Activated CD4-positive, alpha-beta memory T cell treated with anti-CD3 and anti-CD28 coated beads for 36 hours (primary cell): ENCODE measurements around the gene SLC24A3. TPM values are rescaled to one million over a fixed set of nuclear protein-coding genes. Genes with fewer than 3 reads are reported as not detected.

ENCODE experiments used
- CTCF ChIA-PET: fragments of 350-600 bp; sonication (Branson Sonifier 250); formaldehyde crosslinking; loops from one replicate; lab custom pipeline; 2021; ENCODE audit warnings: antibody characterized with exemption, inconsistent platforms; lab: Charles Lee
- POLR2A ChIA-PET: fragments of 350-600 bp; sonication (Branson Sonifier 250); formaldehyde crosslinking; loops from one replicate; lab custom pipeline; 2021; ENCODE audit warnings: antibody characterized with exemption; lab: Charles Lee
- DNase-seq: peaks from one replicate; pipeline ENCODE4 v3.0.0-alpha.2; 2020
- H3K27ac Mint-ChIP-seq: one replicate; pipeline ENCODE4 v1.8.0; 2021; ENCODE audit warnings: mixed read lengths
- H3K27me3 Mint-ChIP-seq: one replicate; pipeline ENCODE4 v1.8.0; 2021; ENCODE audit warnings: mixed read lengths
- H3K36me3 Mint-ChIP-seq: one replicate; pipeline ENCODE4 v1.8.0; 2021; ENCODE audit warnings: mixed read lengths
- H3K4me1 Mint-ChIP-seq: one replicate; pipeline ENCODE4 v1.8.0; 2021; ENCODE audit warnings: low read depth, mixed read lengths
- H3K4me3 Mint-ChIP-seq: one replicate; pipeline ENCODE4 v1.8.0; 2021; ENCODE audit warnings: mild to moderate bottlenecking, mixed read lengths
- H3K9me3 Mint-ChIP-seq: one replicate; pipeline ENCODE4 v1.8.0; 2021; ENCODE audit warnings: mixed read lengths
- intact Hi-C: fragments of 100-400 bp; cut with micrococcal nuclease; formaldehyde crosslinking; loops from one replicate; pipeline ENCODE4 v1.15.1; 2023
- total RNA-seq, 2 experiments: library from RNA; stranded (reverse); gene quantifications; one replicate each; pipeline ENCODE4 v1.2.3, GENCODE V29; 2021

SLC24A3 gene
- total RNA-seq, 2 experiments from 2014 or later: not detected

- intact Hi-C loops: no loop called here
- Mint-ChIP-seq H3K27ac (no peak overlapping the region), H3K4me1 (no peaks in the 10 kb centered on the region), H3K27me3 (no peaks in the 10 kb centered on the region), H3K9me3 (no peaks in the 10 kb centered on the region), H3K4me3 (no peak overlapping the region), H3K36me3 (no peaks in the 10 kb centered on the region)
- no peak for DNase-seq
- ChIA-PET CTCF (no interaction called here), POLR2A (no interaction called here)
These were observed 241.0 kb downstream of the SLC24A3 start for GRCh38 chr20:19453410-19453809.

- Mint-ChIP-seq H3K36me3 (no peaks in the 10 kb centered on the region), H3K4me3 (no peak overlapping the region), H3K9me3 (no peaks in the 10 kb centered on the region), H3K4me1 (no peaks in the 10 kb centered on the region), H3K27me3 (no peaks in the 10 kb centered on the region), H3K27ac (no peak overlapping the region)
- intact Hi-C loops: no loop called here
- POLR2A ChIA-PET: no interaction called here
- CTCF ChIA-PET: no interaction called here
- no peak for DNase-seq
These were observed 241.4 kb downstream of the SLC24A3 start for GRCh38 chr20:19453862-19454261.

GRCh38 chr20:19456595-19457395 is 244.4 kb downstream of the SLC24A3 start:
- no peak for DNase-seq
- intact Hi-C loops: no loop called here
- POLR2A ChIA-PET: no interaction called here
- no peaks in the 10 kb centered on the region for H3K4me1 Mint-ChIP-seq
- H3K27ac Mint-ChIP-seq: no peak overlapping the region
- CTCF ChIA-PET: no interaction called here
- no peaks in the 10 kb centered on the region for H3K27me3 Mint-ChIP-seq
- H3K36me3 Mint-ChIP-seq: no peaks in the 10 kb centered on the region
- no peaks in the 10 kb centered on the region for H3K9me3 Mint-ChIP-seq
- H3K4me3 Mint-ChIP-seq: no peak overlapping the region

- H3K36me3 Mint-ChIP-seq: no peaks in the 10 kb centered on the region
- ChIA-PET CTCF (no interaction called here), POLR2A (no interaction called here)
- H3K9me3 Mint-ChIP-seq: no peaks in the 10 kb centered on the region
- H3K4me3 Mint-ChIP-seq: no peak overlapping the region
- H3K4me1 Mint-ChIP-seq: no peaks in the 10 kb centered on the region
- no peaks in the 10 kb centered on the region for H3K27me3 Mint-ChIP-seq
- H3K27ac Mint-ChIP-seq: no peak overlapping the region
- intact Hi-C loops: no loop called here
- no peak for DNase-seq
These were observed 245.2 kb downstream of the SLC24A3 start for GRCh38 chr20:19457611-19458010.

GRCh38 chr20:19460386-19460785 is 247.9 kb downstream of the SLC24A3 start:
- no peaks in the 10 kb centered on the region for H3K4me1 Mint-ChIP-seq
- H3K9me3 Mint-ChIP-seq: no peaks in the 10 kb centered on the region
- intact Hi-C loops: no loop called here
- H3K4me3 Mint-ChIP-seq: no peak overlapping the region
- H3K27me3 Mint-ChIP-seq: no peaks in the 10 kb centered on the region
- no peaks in the 10 kb centered on the region for H3K36me3 Mint-ChIP-seq
- H3K27ac Mint-ChIP-seq: no peak overlapping the region
- DNase-seq: no peak
- POLR2A ChIA-PET: no interaction called here
- CTCF ChIA-PET: no interaction called here

GRCh38 chr20:19462491-19462890 is 250.0 kb downstream of the SLC24A3 start:
- intact Hi-C loops: no loop called here
- Mint-ChIP-seq H3K4me3 (no peak overlapping the region), H3K36me3 (no peaks in the 10 kb centered on the region), H3K27ac (no peak overlapping the region), H3K9me3 (no peaks in the 10 kb centered on the region), H3K4me1 (no peaks in the 10 kb centered on the region), H3K27me3 (no peaks in the 10 kb centered on the region)
- DNase-seq: no peak
- ChIA-PET POLR2A (no interaction called here), CTCF (no interaction called here)

GRCh38 chr20:19463597-19463996 is 251.2 kb downstream of the SLC24A3 start:
- no peak overlapping the region for H3K27ac Mint-ChIP-seq
- no peaks in the 10 kb centered on the region for H3K27me3 Mint-ChIP-seq
- no peaks in the 10 kb centered on the region for H3K36me3 Mint-ChIP-seq
- DNase-seq: no peak
- ChIA-PET POLR2A (no interaction called here), CTCF (no interaction called here)
- H3K4me1 Mint-ChIP-seq: no peaks in the 10 kb centered on the region
- H3K9me3 Mint-ChIP-seq: no peaks in the 10 kb centered on the region
- intact Hi-C loops: no loop called here
- H3K4me3 Mint-ChIP-seq: no peak overlapping the region

GRCh38 chr20:19465536-19465935 is 253.1 kb downstream of the SLC24A3 start:
- POLR2A ChIA-PET: no interaction called here
- Mint-ChIP-seq H3K36me3 (no peaks in the 10 kb centered on the region), H3K4me1 (no peaks in the 10 kb centered on the region), H3K27ac (no peak overlapping the region), H3K9me3 (no peaks in the 10 kb centered on the region), H3K4me3 (no peak overlapping the region), H3K27me3 (no peaks in the 10 kb centered on the region)
- intact Hi-C loops: no loop called here
- DNase-seq: no peak
- CTCF ChIA-PET: no interaction called here

GRCh38 chr20:19466206-19466928 is 253.9 kb downstream of the SLC24A3 start:
- intact Hi-C loops: no loop called here
- Mint-ChIP-seq H3K9me3 (no peaks in the 10 kb centered on the region), H3K27ac (no peak overlapping the region), H3K27me3 (no peaks in the 10 kb centered on the region), H3K36me3 (no peaks in the 10 kb centered on the region), H3K4me3 (no peak overlapping the region), H3K4me1 (no peaks in the 10 kb centered on the region)
- CTCF ChIA-PET: no interaction called here
- POLR2A ChIA-PET: no interaction called here
- DNase-seq: no peak

GRCh38 chr20:19473216-19473921 is 260.9 kb downstream of the SLC24A3 start:
- Mint-ChIP-seq H3K4me3 (no peak overlapping the region), H3K27ac (no peak overlapping the region), H3K4me1 (no peaks in the 10 kb centered on the region), H3K9me3 (no peaks in the 10 kb centered on the region), H3K36me3 (no peaks in the 10 kb centered on the region), H3K27me3 (no peaks in the 10 kb centered on the region)
- ChIA-PET POLR2A (no interaction called here), CTCF (no interaction called here)
- intact Hi-C loops: no loop called here
- DNase-seq: no peak

GRCh38 chr20:19473922-19474286 is 261.5 kb downstream of the SLC24A3 start:
- Mint-ChIP-seq H3K27me3 (no peaks in the 10 kb centered on the region), H3K27ac (no peak overlapping the region), H3K9me3 (no peaks in the 10 kb centered on the region), H3K36me3 (no peaks in the 10 kb centered on the region), H3K4me3 (no peak overlapping the region), H3K4me1 (no peaks in the 10 kb centered on the region)
- DNase-seq: no peak
- CTCF ChIA-PET: no interaction called here
- intact Hi-C loops: no loop called here
- POLR2A ChIA-PET: no interaction called here

GRCh38 chr20:19478320-19478895 is 266.0 kb downstream of the SLC24A3 start:
- CTCF ChIA-PET: interaction anchor here (0.6 kb wide), 1 partner anchor 176 kb away, joined by 3 read pairs; no protein-coding TSS in a partner anchor
- no peak overlapping the region for H3K4me3 Mint-ChIP-seq
- intact Hi-C loops: no loop called here
- H3K36me3 Mint-ChIP-seq: no peaks in the 10 kb centered on the region
- H3K27ac Mint-ChIP-seq: no peak overlapping the region
- POLR2A ChIA-PET: no interaction called here
- no peaks in the 10 kb centered on the region for H3K9me3 Mint-ChIP-seq
- H3K27me3 Mint-ChIP-seq: peaks cover 2% of the 10 kb centered on the region
- DNase-seq: no peak
- no peaks in the 10 kb centered on the region for H3K4me1 Mint-ChIP-seq
